Uterus (tissue), 2 donors: Measurements from ENCODE around the gene ZNF830.

ENCODE experiments used
- CTCF ChIP-seq, 4 experiments: fragments of 200-600 bp in 2 of 4; fragments of 450-650 bp in 2 of 4; sonication (generic) in 2 of 4; IDR thresholded peaks; one replicate each; pipeline ENCODE4 v1.5.1; 2016 to 2019; ENCODE audit warnings: antibody characterized with exemption in 4 of 4, mild to moderate bottlenecking in 2 of 4, moderate library complexity in 1 of 4
- POLR2A ChIP-seq, 2 donors: fragments of 450-650 bp; IDR thresholded peaks; one replicate each; pipeline ENCODE4 v1.6.1; 2016; ENCODE audit warnings: antibody characterized with exemption in 2 of 2, mild to moderate bottlenecking in 1 of 2, moderate library complexity in 1 of 2

DNA sequence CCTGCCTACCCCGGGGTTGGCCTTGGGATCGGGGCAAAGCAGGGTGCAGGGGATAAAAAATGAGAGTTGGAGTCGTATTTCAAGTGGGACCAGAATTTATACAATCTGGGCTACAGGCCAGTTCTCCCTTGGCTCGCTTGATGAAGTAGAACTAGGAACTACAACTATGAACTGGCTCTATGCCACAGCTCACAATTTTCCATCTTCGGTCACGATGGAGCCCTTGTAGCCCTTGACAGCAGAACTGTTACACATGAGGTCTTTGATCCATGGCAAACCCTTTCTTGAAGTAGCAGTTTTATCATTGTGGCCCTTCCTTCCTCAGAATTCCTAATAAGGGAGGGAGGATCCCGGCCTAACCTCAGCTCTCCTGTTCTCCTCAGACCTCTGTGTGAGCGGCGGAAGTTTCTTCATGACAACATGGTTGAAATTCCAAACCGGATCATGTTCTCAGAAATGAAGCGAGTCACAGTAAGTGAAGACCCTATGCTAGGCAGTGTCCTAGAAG, 36.1 kb downstream of the ZNF830 start:
- TF ChIP-seq CTCF (IDR thresholded peaks at IDR 0.05), result no peak
- TF ChIP-seq POLR2A (IDR thresholded peaks at IDR 0.05), result no peak
